Measurements from ENCODE around the gene BSPRY.

Gene BSPRY

DNA sequence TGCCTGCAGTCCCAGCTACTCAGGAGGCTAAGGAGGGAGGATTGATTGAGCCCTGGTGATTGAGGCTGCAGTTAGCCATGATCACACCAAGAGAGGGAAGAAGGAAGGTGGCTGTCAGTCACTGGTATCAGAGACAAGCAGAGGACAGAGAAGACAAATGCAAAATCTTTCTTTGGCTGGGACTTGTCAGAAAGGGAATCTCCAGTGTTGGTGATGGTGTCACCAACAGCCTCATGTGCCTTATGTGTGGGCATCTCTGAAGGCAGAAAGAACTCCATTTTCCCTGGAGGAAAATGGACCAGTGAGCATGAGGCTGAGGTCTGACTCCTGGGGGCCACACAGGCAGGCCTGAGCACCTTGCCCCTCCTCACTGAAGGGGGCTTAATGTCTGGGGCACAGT, 34.1 kb upstream of the BSPRY start:
- intact Hi-C loops (cut with DNase I; ENCODE audit: low total_unique reads) = loop anchor here (10.0 kb wide), 1 partner anchor 60 kb away; the partner anchor contains the start of gene HDHD3
- Histone ChIP-seq H3K36me3 (peaks cover 0 to 33% (median 4%) of the 10 kb centered on the region in 3 donors), H3K4me3 (no peak overlapping the region), H3K4me1 (peaks cover 0 to 11% (median 0%) of the 10 kb centered on the region in 4 donors), H3K9me3 (no peaks in the 10 kb centered on the region), H3K27ac (peak overlapping the region in 1 of 2 donors; percentile 49), H3K27me3 (no peaks in the 10 kb centered on the region)
- TF ChIP-seq, protein P1, sequence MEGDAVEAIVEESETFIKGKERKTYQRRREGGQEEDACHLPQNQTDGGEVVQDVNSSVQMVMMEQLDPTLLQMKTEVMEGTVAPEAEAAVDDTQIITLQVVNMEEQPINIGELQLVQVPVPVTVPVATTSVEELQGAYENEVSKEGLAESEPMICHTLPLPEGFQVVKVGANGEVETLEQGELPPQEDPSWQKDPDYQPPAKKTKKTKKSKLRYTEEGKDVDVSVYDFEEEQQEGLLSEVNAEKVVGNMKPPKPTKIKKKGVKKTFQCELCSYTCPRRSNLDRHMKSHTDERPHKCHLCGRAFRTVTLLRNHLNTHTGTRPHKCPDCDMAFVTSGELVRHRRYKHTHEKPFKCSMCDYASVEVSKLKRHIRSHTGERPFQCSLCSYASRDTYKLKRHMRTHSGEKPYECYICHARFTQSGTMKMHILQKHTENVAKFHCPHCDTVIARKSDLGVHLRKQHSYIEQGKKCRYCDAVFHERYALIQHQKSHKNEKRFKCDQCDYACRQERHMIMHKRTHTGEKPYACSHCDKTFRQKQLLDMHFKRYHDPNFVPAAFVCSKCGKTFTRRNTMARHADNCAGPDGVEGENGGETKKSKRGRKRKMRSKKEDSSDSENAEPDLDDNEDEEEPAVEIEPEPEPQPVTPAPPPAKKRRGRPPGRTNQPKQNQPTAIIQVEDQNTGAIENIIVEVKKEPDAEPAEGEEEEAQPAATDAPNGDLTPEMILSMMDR (IDR thresholded peaks at IDR 0.05) = no peak
- no peak for DNase-seq

DNA sequence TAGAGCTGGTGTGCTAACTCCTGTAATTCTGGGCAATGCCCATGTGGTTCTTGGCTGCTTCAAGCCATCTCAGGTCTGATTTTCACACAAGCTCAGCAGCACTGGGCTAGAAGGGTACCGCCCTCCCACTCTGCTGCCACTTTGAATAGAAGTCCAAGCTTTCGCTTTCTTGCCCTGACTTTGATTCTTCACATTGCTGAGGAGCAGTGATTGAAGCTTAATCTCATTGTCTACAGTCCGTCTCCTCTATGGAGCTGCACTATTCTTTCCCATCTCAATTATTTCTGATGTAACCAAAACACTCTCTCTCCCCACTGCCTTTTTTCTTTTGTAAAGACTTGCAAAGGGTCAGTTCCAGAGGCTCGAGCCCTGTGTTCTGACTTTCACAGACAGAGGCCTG, 33.3 kb upstream of the BSPRY start:
- intact Hi-C loops (cut with DNase I; ENCODE audit: low total_unique reads) = loop anchor here (10.0 kb wide), 1 partner anchor 59 kb away; the partner anchor contains the start of gene HDHD3
- Histone ChIP-seq H3K9me3 (no peaks in the 10 kb centered on the region), H3K4me3 (no peak overlapping the region), H3K4me1 (peaks cover 0 to 11% (median 0%) of the 10 kb centered on the region in 4 donors), H3K27ac (peak overlapping the region in 1 of 2 donors; percentile 49), H3K36me3 (peaks cover 0 to 40% (median 7%) of the 10 kb centered on the region in 3 donors), H3K27me3 (no peaks in the 10 kb centered on the region)
- no peak for DNase-seq
- TF ChIP-seq, protein P1 (IDR thresholded peaks at IDR 0.05) = no peak

GRCh38 chr9:113317777-113318176, 31.6 kb upstream of the BSPRY start:
- intact Hi-C loops (cut with DNase I; ENCODE audit: low total_unique reads) = loop anchor here (10.0 kb wide), 1 partner anchor 57 kb away; the partner anchor contains the start of gene HDHD3
- Histone ChIP-seq H3K9me3 (no peaks in the 10 kb centered on the region), H3K27ac (no peak overlapping the region), H3K4me1 (peaks cover 0 to 11% (median 0%) of the 10 kb centered on the region in 4 donors), H3K36me3 (peaks cover 0 to 49% (median 7%) of the 10 kb centered on the region in 3 donors), H3K4me3 (no peak overlapping the region), H3K27me3 (no peaks in the 10 kb centered on the region)
- no peak for DNase-seq
- TF ChIP-seq, protein P1 (IDR thresholded peaks at IDR 0.05) = peak; percentile 13 to 17

DNA sequence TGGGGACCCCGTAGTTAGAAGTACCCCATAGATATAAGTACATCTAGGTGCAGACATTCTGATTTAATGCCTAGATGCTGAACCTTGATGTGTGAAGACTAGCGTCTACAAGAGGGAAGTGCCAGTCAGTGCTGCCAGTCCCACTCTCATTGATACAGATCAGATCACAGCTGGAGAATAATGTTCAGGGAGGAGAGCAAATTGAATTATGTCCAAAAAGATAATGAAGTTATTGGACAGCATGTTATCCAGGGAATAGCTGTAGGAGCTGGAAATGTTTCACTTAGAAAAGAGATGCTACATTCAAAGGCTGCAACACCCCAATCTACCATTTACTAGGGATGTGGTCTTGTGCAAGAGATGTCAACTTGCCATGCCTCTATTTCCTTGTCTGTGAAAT, 30.3 kb upstream of the BSPRY start:
- peaks cover 0 to 49% (median 7%) of the 10 kb centered on the region in 3 donors for H3K36me3 ChIP-seq
- DNase-seq = no peak
- H3K27ac ChIP-seq = no peak overlapping the region
- TF ChIP-seq, protein P1 (IDR thresholded peaks at IDR 0.05) = no peak
- H3K9me3 ChIP-seq = no peaks in the 10 kb centered on the region
- H3K27me3 ChIP-seq = no peaks in the 10 kb centered on the region
- intact Hi-C loops (cut with DNase I; ENCODE audit: low total_unique reads) = loop anchor here (10.0 kb wide), 1 partner anchor 56 kb away; the partner anchor contains the start of gene HDHD3
- peaks cover 0 to 11% (median 0%) of the 10 kb centered on the region in 4 donors for H3K4me1 ChIP-seq
- H3K4me3 ChIP-seq = no peak overlapping the region

DNA sequence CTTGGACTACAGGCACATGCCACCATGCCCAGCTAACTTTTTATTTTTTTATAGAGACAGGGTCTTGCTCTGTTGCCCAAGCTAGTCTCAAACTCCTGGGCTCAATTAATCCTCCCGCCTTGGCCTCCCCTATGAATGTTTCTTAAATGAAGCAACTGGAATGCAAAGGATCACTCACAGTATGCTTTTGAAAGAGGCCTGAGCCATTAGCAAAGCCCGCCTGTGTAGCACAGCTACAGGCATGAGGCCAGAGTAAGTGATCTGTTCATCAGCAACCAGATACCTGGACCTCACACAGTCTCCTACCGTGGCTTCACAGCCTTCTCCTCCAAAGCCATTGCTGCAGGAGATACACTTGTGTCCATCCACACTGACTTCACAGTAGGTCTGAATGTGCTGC, 29.3 kb upstream of the BSPRY start:
- Histone ChIP-seq H3K36me3 (peaks cover 0 to 49% (median 7%) of the 10 kb centered on the region in 3 donors), H3K4me1 (peaks cover 0 to 11% (median 0%) of the 10 kb centered on the region in 4 donors), H3K4me3 (no peak overlapping the region), H3K9me3 (no peaks in the 10 kb centered on the region), H3K27me3 (no peaks in the 10 kb centered on the region), H3K27ac (no peak overlapping the region)
- TF ChIP-seq, protein P1 (IDR thresholded peaks at IDR 0.05) = no peak
- intact Hi-C loops (cut with DNase I; ENCODE audit: low total_unique reads) = no loop called here
- DNase-seq = no peak

Data from tibial artery (tissue), 4 donors.